Measurements from ENCODE around the gene NANS.

NANS gene

DNA sequence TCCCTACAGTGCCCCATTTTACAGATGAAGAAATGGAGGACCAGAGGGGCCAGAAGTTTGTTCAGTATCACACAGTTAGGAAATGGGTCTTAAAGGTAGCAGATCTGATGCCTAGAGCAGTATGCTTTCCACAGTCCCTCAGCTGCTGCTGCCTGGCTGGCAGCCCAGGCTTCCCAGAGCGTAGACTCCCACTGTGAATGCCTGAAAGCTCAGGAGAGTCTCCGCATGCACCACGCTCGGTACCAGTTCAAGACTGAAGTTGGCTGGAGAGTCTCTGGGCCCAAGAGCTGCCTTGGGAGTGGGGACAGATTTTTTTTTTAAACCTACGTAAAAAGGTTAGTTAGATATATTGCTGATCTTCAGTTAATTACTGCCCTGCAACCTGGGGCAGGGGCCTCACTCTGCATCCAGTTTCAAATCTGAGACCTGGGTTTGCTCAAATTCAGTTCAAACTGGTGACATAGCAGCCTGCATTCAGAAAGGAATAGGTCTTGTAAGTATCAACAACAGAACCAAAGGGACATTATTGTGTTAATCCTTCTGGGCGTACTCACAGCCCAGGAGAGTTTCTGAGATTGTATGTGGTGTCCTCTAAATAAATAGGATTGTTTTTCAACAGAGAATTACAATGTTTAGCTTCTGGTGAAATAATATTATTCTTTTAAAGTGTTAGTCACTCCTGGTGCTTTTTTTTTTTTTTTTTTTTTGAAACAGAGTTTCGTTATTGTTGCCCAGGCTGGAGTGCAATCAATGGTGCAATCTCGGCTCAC lies 8.3 kb downstream of the NANS start:
- TF ChIP-seq, protein P1, sequence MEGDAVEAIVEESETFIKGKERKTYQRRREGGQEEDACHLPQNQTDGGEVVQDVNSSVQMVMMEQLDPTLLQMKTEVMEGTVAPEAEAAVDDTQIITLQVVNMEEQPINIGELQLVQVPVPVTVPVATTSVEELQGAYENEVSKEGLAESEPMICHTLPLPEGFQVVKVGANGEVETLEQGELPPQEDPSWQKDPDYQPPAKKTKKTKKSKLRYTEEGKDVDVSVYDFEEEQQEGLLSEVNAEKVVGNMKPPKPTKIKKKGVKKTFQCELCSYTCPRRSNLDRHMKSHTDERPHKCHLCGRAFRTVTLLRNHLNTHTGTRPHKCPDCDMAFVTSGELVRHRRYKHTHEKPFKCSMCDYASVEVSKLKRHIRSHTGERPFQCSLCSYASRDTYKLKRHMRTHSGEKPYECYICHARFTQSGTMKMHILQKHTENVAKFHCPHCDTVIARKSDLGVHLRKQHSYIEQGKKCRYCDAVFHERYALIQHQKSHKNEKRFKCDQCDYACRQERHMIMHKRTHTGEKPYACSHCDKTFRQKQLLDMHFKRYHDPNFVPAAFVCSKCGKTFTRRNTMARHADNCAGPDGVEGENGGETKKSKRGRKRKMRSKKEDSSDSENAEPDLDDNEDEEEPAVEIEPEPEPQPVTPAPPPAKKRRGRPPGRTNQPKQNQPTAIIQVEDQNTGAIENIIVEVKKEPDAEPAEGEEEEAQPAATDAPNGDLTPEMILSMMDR (conservative IDR thresholded peaks at IDR 0.05; ENCODE audit: low read depth, low read length): no peak
- peak; percentile 61 for DNase-seq (ENCODE audit: low read depth)
- no peak overlapping the region for H3K4me3 ChIP-seq (ENCODE audit: low read depth, low read length)

DNA sequence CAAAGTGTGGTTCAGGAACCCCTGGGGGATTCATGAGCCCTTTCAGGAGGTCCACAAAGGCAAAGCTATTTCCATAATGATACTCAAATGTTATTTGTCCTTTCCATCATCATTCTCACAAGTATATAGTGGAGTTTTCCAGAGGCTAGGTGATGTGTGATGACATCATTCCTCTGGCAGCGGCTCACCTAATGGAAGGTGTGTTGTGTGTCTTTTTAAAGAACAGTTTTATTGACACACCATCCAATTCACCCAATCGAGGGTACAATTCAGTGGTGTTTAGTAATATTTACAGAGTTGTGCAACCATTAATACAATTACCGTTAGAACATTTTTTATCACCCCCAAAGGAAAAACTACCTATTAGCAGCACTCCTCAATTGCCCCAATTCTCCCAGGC lies 9.7 kb downstream of the NANS start:
- TF ChIP-seq, protein P1 (conservative IDR thresholded peaks at IDR 0.05; ENCODE audit: low read depth, low read length): no peak
- no peak for DNase-seq (ENCODE audit: low read depth)
- H3K4me3 ChIP-seq (ENCODE audit: low read depth, low read length): no peak overlapping the region

DNA sequence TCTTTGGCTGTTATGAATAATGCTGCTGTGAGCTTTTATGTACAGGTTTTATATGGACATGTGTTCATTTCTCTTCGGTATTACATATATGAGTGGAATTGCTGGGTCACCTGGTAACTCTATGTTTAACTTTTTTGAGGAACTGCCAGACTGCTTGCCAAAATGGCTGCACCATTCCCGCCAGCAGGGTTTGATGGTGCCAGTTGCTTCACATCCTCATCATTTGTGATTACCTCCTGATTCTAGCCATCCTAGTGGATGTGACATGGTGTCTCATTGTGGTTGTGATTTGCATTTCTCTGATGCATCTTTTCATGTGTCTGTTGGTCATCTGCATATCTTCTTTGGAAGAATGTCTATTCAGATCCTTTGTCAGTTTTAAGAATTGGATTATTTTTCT lies 10.7 kb downstream of the NANS start:
- TF ChIP-seq, protein P1 (conservative IDR thresholded peaks at IDR 0.05; ENCODE audit: low read depth, low read length): no peak
- DNase-seq (ENCODE audit: low read depth): no peak
- no peak overlapping the region for H3K4me3 ChIP-seq (ENCODE audit: low read depth, low read length)

DNA sequence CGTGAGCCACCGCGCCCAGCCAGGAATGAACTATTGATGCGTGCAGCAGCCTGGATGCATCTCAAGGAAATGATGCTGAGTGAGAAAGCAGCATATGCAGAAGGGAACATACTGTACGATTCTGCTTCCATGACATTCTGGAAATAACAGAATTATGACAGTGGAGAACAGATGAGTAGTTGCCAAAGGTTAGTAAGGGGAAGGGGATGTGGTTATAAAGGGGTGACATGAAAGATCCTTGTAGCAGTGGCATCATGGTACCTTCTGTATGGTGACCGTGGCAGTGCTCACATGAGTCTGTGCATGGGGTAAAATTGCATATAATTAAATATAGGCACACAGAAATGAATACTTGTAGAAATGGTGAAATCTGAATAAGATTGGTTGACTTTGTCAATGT lies 13.0 kb downstream of the NANS start:
- DNase-seq (ENCODE audit: low read depth): no peak
- TF ChIP-seq, protein P1 (conservative IDR thresholded peaks at IDR 0.05; ENCODE audit: low read depth, low read length): no peak
- no peak overlapping the region for H3K4me3 ChIP-seq (ENCODE audit: low read depth, low read length)

DNA sequence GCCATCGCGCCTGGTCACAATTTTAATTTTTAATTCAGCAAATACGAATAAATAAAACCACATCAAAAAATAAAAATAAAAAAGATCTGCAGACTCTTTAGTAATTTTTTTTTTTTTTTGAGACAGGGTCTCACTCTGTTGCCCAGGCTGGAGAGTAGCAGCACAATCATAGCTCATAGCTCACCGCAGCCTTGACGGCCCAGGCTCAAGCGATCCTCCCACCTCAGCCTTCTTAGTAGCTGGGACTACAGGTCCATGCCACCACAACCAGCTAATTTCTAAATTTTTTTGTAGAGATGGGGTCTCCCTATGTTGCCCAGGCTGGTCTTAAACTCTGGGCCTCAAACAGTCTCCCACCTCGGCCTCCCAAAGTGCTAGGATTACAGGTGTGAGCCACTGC lies 14.2 kb downstream of the NANS start:
- DNase-seq (ENCODE audit: low read depth): no peak
- no peak overlapping the region for H3K4me3 ChIP-seq (ENCODE audit: low read depth, low read length)
- TF ChIP-seq, protein P1 (conservative IDR thresholded peaks at IDR 0.05; ENCODE audit: low read depth, low read length): no peak

DNA sequence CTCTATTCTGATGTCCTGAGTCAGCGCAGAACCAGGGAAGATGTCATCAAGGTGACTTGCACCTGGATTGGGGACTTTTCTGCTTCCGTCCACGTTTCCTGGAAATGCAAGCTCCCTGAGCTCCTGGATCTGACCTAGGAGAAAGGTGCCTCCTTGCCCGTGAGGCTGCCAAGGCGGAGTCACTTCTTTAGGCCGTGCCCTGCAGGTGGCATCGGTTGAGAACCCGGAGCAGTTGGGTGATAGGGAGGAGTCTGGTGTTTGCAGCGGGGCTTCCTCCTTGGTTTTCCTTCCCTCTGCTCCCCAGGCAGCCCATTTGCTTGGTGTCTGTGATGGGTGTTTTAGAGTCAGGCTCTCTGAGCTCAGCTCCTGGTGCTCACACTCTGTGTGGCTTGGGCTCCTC lies 15.2 kb downstream of the NANS start:
- DNase-seq (ENCODE audit: low read depth): no peak
- TF ChIP-seq, protein P1 (conservative IDR thresholded peaks at IDR 0.05; ENCODE audit: low read depth, low read length): no peak

More for the DNA sequence above, 15.2 kb downstream of the NANS start:
- H3K4me3 ChIP-seq (ENCODE audit: low read depth, low read length): no peak overlapping the region

All from choroid plexus epithelial cell (primary cell).